ENCODE data around the gene JCAD. TPM values are rescaled to one million over a fixed set of nuclear protein-coding genes. Genes with fewer than 3 reads are reported as not detected.
"Not testable (repeated sequence)": the region's sequence is repeated elsewhere in the genome, so short reads cannot be mapped to it uniquely, and the experiment has no call there.

Gene JCAD
- 1 to 10 TPM in 1 of 2 experiments, under 1 TPM in 1; 0.68 to 1.0 TPM for total RNA-seq

- Mint-ChIP-seq H3K9me3 (no peaks in the 10 kb centered on the region), H3K27ac (no peak within 1 kb of the TSS), H3K4me3 (peak within 1 kb of the TSS; percentile 60), H3K36me3 (ENCODE audit: low read depth) (peaks cover 3% of the 10 kb centered on the region), H3K4me1 (peaks cover 7% of the 10 kb centered on the region), H3K27me3 (peaks cover 77% of the 10 kb centered on the region)
- CTCF ChIA-PET: interaction anchor here (1.1 kb wide), 1 partner anchor 55 kb away, joined by 3 read pairs; no protein-coding TSS in a partner anchor
- peak; percentile 57 for DNase-seq
- POLR2A ChIA-PET: no interaction called here
Measured at GRCh38 chr10:30059209-30060107, at the start of gene JCAD. Gene JCAD, minus strand, starts transcription at chr10:30059586. Its CDS starts 11,774 bp downstream, at chr10:30047812.

GRCh38 chr10:30106987-30107386 is 47.6 kb upstream of the JCAD start:
- H3K36me3 Mint-ChIP-seq (ENCODE audit: low read depth): no peaks in the 10 kb centered on the region
- H3K9me3 Mint-ChIP-seq: no peaks in the 10 kb centered on the region
- peaks cover 27% of the 10 kb centered on the region for H3K27me3 Mint-ChIP-seq
- ChIA-PET POLR2A (no interaction called here), CTCF (no interaction called here)
- no peak overlapping the region for H3K4me3 Mint-ChIP-seq
- no peak for DNase-seq
- no peaks in the 10 kb centered on the region for H3K4me1 Mint-ChIP-seq
- H3K27ac Mint-ChIP-seq: no peak overlapping the region

GRCh38 chr10:30103595-30104320 is 44.4 kb upstream of the JCAD start:
- no peaks in the 10 kb centered on the region for H3K9me3 Mint-ChIP-seq
- DNase-seq: no peak
- H3K4me3 Mint-ChIP-seq: no peak overlapping the region
- ChIA-PET CTCF (interaction anchor here (1.4 kb wide), 1 partner anchor 105 kb away, joined by 3 read pairs; no protein-coding TSS in a partner anchor), POLR2A (no interaction called here)
- peaks cover 40% of the 10 kb centered on the region for H3K27me3 Mint-ChIP-seq
- H3K36me3 Mint-ChIP-seq (ENCODE audit: low read depth): no peaks in the 10 kb centered on the region
- no peak overlapping the region for H3K27ac Mint-ChIP-seq
- H3K4me1 Mint-ChIP-seq: no peaks in the 10 kb centered on the region

- DNase-seq; H3K4me3 Mint-ChIP-seq; H3K9me3 Mint-ChIP-seq; CTCF ChIA-PET; H3K36me3 Mint-ChIP-seq (ENCODE audit: low read depth); H3K4me1 Mint-ChIP-seq; H3K27ac Mint-ChIP-seq; POLR2A ChIA-PET: not testable (repeated sequence)
- peaks cover 48% of the 10 kb centered on the region for H3K27me3 Mint-ChIP-seq
Measured at GRCh38 chr10:30099706-30100105, 40.3 kb upstream of the JCAD start.

- Mint-ChIP-seq H3K27ac (no peak overlapping the region), H3K9me3 (no peaks in the 10 kb centered on the region), H3K4me1 (no peaks in the 10 kb centered on the region), H3K36me3 (ENCODE audit: low read depth) (no peaks in the 10 kb centered on the region), H3K4me3 (no peak overlapping the region), H3K27me3 (peaks cover 48% of the 10 kb centered on the region)
- DNase-seq: no peak
- ChIA-PET POLR2A (no interaction called here), CTCF (no interaction called here)
Measured at GRCh38 chr10:30099101-30099500, 39.7 kb upstream of the JCAD start.

- CTCF ChIA-PET: interaction anchor here (0.6 kb wide), 1 partner anchor 566 kb away, joined by 4 read pairs; no protein-coding TSS in a partner anchor
Measured at GRCh38 chr10:30098629-30099028, 39.2 kb upstream of the JCAD start.

GRCh38 chr10:30096564-30096963 is 37.2 kb upstream of the JCAD start:
- ChIA-PET POLR2A (no interaction called here), CTCF (interaction anchor here (1.0 kb wide), 1 partner anchor 94 kb away, joined by 4 read pairs; no protein-coding TSS in a partner anchor)
- Mint-ChIP-seq H3K9me3 (no peaks in the 10 kb centered on the region), H3K27me3 (peaks cover 41% of the 10 kb centered on the region), H3K4me3 (no peak overlapping the region), H3K27ac (no peak overlapping the region), H3K36me3 (ENCODE audit: low read depth) (no peaks in the 10 kb centered on the region), H3K4me1 (no peaks in the 10 kb centered on the region)
- DNase-seq: no peak

More at GRCh38 chr10:30098629-30099028, 39.2 kb upstream of the JCAD start:
- POLR2A ChIA-PET: no interaction called here
- H3K4me1 Mint-ChIP-seq: no peaks in the 10 kb centered on the region
- no peaks in the 10 kb centered on the region for H3K36me3 Mint-ChIP-seq (ENCODE audit: low read depth)
- no peak overlapping the region for H3K27ac Mint-ChIP-seq
- H3K4me3 Mint-ChIP-seq: no peak overlapping the region
- H3K9me3 Mint-ChIP-seq: no peaks in the 10 kb centered on the region
- H3K27me3 Mint-ChIP-seq: peaks cover 44% of the 10 kb centered on the region
- DNase-seq: no peak

GRCh38 chr10:30095631-30096422 is 36.4 kb upstream of the JCAD start:
- CTCF ChIA-PET: interaction anchor here (1.0 kb wide), 1 partner anchor 93 kb away, joined by 4 read pairs; no protein-coding TSS in a partner anchor
- Mint-ChIP-seq H3K36me3 (ENCODE audit: low read depth) (no peaks in the 10 kb centered on the region), H3K4me1 (no peaks in the 10 kb centered on the region), H3K27ac (no peak overlapping the region), H3K4me3 (no peak overlapping the region), H3K9me3 (no peaks in the 10 kb centered on the region), H3K27me3 (peaks cover 42% of the 10 kb centered on the region)
- POLR2A ChIA-PET: no interaction called here
- no peak for DNase-seq

- H3K27ac Mint-ChIP-seq: no peak overlapping the region
- H3K9me3 Mint-ChIP-seq: no peaks in the 10 kb centered on the region
- H3K36me3 Mint-ChIP-seq (ENCODE audit: low read depth): no peaks in the 10 kb centered on the region
- POLR2A ChIA-PET: no interaction called here
- H3K4me3 Mint-ChIP-seq: no peak overlapping the region
- no peaks in the 10 kb centered on the region for H3K4me1 Mint-ChIP-seq
- peaks cover 34% of the 10 kb centered on the region for H3K27me3 Mint-ChIP-seq
- CTCF ChIA-PET: no interaction called here
- no peak for DNase-seq
Measured at GRCh38 chr10:30094601-30095000, 35.2 kb upstream of the JCAD start.

- H3K9me3 Mint-ChIP-seq: no peaks in the 10 kb centered on the region
- peaks cover 36% of the 10 kb centered on the region for H3K27me3 Mint-ChIP-seq
- H3K4me3 Mint-ChIP-seq: no peak overlapping the region
- no peak for DNase-seq
- no peaks in the 10 kb centered on the region for H3K4me1 Mint-ChIP-seq
- no peak overlapping the region for H3K27ac Mint-ChIP-seq
- ChIA-PET CTCF (interaction anchor here (1.4 kb wide), 1 partner anchor 95 kb away, joined by 3 read pairs; no protein-coding TSS in a partner anchor), POLR2A (no interaction called here)
- no peaks in the 10 kb centered on the region for H3K36me3 Mint-ChIP-seq (ENCODE audit: low read depth)
Measured at GRCh38 chr10:30093303-30093950, 34.0 kb upstream of the JCAD start.

GRCh38 chr10:30092151-30092790 is 32.9 kb upstream of the JCAD start:
- Mint-ChIP-seq H3K27ac (no peak overlapping the region), H3K4me3 (no peak overlapping the region), H3K36me3 (ENCODE audit: low read depth) (no peaks in the 10 kb centered on the region), H3K9me3 (no peaks in the 10 kb centered on the region), H3K27me3 (peaks cover 37% of the 10 kb centered on the region), H3K4me1 (no peaks in the 10 kb centered on the region)
- CTCF ChIA-PET: interaction anchor here (1.4 kb wide), 1 partner anchor 94 kb away, joined by 3 read pairs; no protein-coding TSS in a partner anchor
- POLR2A ChIA-PET: no interaction called here
- no peak for DNase-seq

GRCh38 chr10:30091136-30091535 is 31.8 kb upstream of the JCAD start:
- Mint-ChIP-seq H3K4me3 (no peak overlapping the region), H3K36me3 (ENCODE audit: low read depth) (no peaks in the 10 kb centered on the region), H3K9me3 (no peaks in the 10 kb centered on the region), H3K4me1 (no peaks in the 10 kb centered on the region), H3K27me3 (peaks cover 38% of the 10 kb centered on the region), H3K27ac (no peak overlapping the region)
- POLR2A ChIA-PET: no interaction called here
- CTCF ChIA-PET: interaction anchor here (0.6 kb wide), 1 partner anchor 717 kb away, joined by 3 read pairs; no protein-coding TSS in a partner anchor
- no peak for DNase-seq

All from activated CD4-positive, alpha-beta memory T cell treated with anti-CD3 and anti-CD28 coated beads, Interleukin-2, amount 10 ng/mL, durations not matched to agents 7 days and 5 days (primary cell).